Fibroblast of skin of right biceps (primary cell): Measurements from ENCODE around the gene C6orf132.
"Not testable (repeated sequence)": the region's sequence is repeated elsewhere in the genome, so short reads cannot be mapped to it uniquely, and the experiment has no call there.

ENCODE experiments used
- DNase-seq: peaks from one replicate; pipeline ENCODE4 v3.0.0-alpha.2; 2013

C6orf132 gene

GRCh38 chr6:42142118-42142835 is at the start of gene C6orf132:
Gene C6orf132, minus strand, starts transcription at chr6:42142620. Its CDS starts 176 bp downstream, at chr6:42142444.
- peak; percentile 55 for DNase-seq

- peak; percentile 89 for DNase-seq
These were observed 48.2 kb upstream of the C6orf132 start for GRCh38 chr6:42190554-42191183.

- DNase-seq, result no peak
These were observed 46.0 kb upstream of the C6orf132 start for GRCh38 chr6:42188406-42188805.

GRCh38 chr6:42185597-42185996 is 43.2 kb upstream of the C6orf132 start:
- DNase-seq, result no peak

GRCh38 chr6:42184475-42184874 is 42.1 kb upstream of the C6orf132 start:
- no peak for DNase-seq

GRCh38 chr6:42182101-42182500 is 39.7 kb upstream of the C6orf132 start:
- DNase-seq, result no peak

- DNase-seq, result no peak
These were observed 37.5 kb upstream of the C6orf132 start for GRCh38 chr6:42179945-42180313.

- DNase-seq, result no peak
These were observed 37.0 kb upstream of the C6orf132 start for GRCh38 chr6:42179261-42179944.

GRCh38 chr6:42177514-42178364 is 35.3 kb upstream of the C6orf132 start:
- peak; percentile 34 for DNase-seq

- no peak for DNase-seq
These were observed 34.6 kb upstream of the C6orf132 start for GRCh38 chr6:42176981-42177380.

GRCh38 chr6:42175860-42176259 is 33.4 kb upstream of the C6orf132 start:
- no peak for DNase-seq

GRCh38 chr6:42173101-42173500 is 30.7 kb upstream of the C6orf132 start, which contains the start of gene GUCA1A:
Gene GUCA1A, plus strand, starts transcription at chr6:42173364. Its CDS starts 250 bp downstream, at chr6:42173614.
- no peak for DNase-seq

- no peak for DNase-seq
These were observed 29.6 kb upstream of the C6orf132 start for GRCh38 chr6:42171813-42172581.

- not testable (repeated sequence) for DNase-seq
These were observed 27.4 kb upstream of the C6orf132 start for GRCh38 chr6:42169780-42170179.

- DNase-seq, result no peak
These were observed 26.2 kb upstream of the C6orf132 start for GRCh38 chr6:42168650-42169049.

GRCh38 chr6:42166444-42167141 is 24.2 kb upstream of the C6orf132 start:
- DNase-seq, result peak; percentile 63

- peak; percentile 51 for DNase-seq
These were observed 22.6 kb upstream of the C6orf132 start for GRCh38 chr6:42165016-42165415.

GRCh38 chr6:42163981-42164380 is 21.6 kb upstream of the C6orf132 start:
- DNase-seq, result peak; percentile 43

- DNase-seq, result no peak
These were observed 20.4 kb upstream of the C6orf132 start for GRCh38 chr6:42162812-42163211.

- DNase-seq, result no peak
These were observed 20.0 kb upstream of the C6orf132 start for GRCh38 chr6:42162384-42162783.

- no peak for DNase-seq
These were observed 17.1 kb upstream of the C6orf132 start for GRCh38 chr6:42159431-42160024.
